Esophagus muscularis mucosa (tissue), 4 donors: ENCODE results near the gene G6PC3.

Experiments
- CTCF ChIP-seq, 3 experiments: fragments of 200-600 bp in 2 of 3; fragments of 450-650 bp in 1 of 3; sonication (generic) in 2 of 3; IDR thresholded peaks; one replicate each; pipeline ENCODE4 v1.5.1; 2017 to 2019; ENCODE audit warnings: antibody characterized with exemption in 3 of 3, mild to moderate bottlenecking in 2 of 3, moderate library complexity in 1 of 3
- EP300 ChIP-seq: sonication (generic); formaldehyde crosslinking; IDR thresholded peaks from one replicate; pipeline ENCODE4 v1.6.1; 2017; ENCODE audit warnings: antibody characterized with exemption
- POLR2A ChIP-seq: fragments of 450-650 bp; IDR thresholded peaks from one replicate; pipeline ENCODE4 v1.6.1; 2017; ENCODE audit warnings: antibody characterized with exemption, moderate library complexity, mild to moderate bottlenecking, low read depth
- POLR2AphosphoS5 ChIP-seq, 2 donors: sonication (generic); formaldehyde crosslinking; IDR thresholded peaks; one replicate each; pipeline ENCODE4 v1.6.1; 2017; ENCODE audit warnings: antibody characterized with exemption in 2 of 2

- no peak for TF ChIP-seq POLR2AphosphoS5 (IDR thresholded peaks at IDR 0.05)
- TF ChIP-seq CTCF (IDR thresholded peaks at IDR 0.05) = no peak
- no peak for TF ChIP-seq EP300
- no peak for TF ChIP-seq POLR2A
Observed at GRCh38 chr17:44024853-44025252, 45.7 kb upstream of the G6PC3 start.
